Panc1 (cell line): Measurements from ENCODE around the gene OSBPL1A. TPM values are rescaled to one million over a fixed set of nuclear protein-coding genes. Genes with fewer than 3 reads are reported as not detected.

Source experiments
- ATAC-seq: fragments of 200-7000 bp; cut with Tn5 transposase; 2 replicates; pipeline ENCODE4 v1.9.1; 2020; ENCODE audit warnings: mild to moderate bottlenecking, moderate library complexity
- BruUV-seq: library from RNA; stranded (reverse); fragments of 400-500 nt; replicated peaks from 2 replicates; lab custom pipeline; 2021; lab: Mats Ljungman, UMichigan
- CTCF ChIA-PET: fragments of 300-600 bp; sonication (Branson Sonifier 250); formaldehyde crosslinking; loops from one replicate; lab custom pipeline; 2022; ENCODE audit warnings: antibody characterized with exemption; lab: Charles Lee
- POLR2A ChIA-PET: fragments of 300-600 bp; sonication (Branson Sonifier 250); formaldehyde crosslinking; loops from one replicate; lab custom pipeline; 2022; ENCODE audit warnings: antibody characterized with exemption; lab: Charles Lee
- DNase-seq: peaks from one replicate; pipeline ENCODE4 v3.0.0-alpha.2; 2010; ENCODE audit warnings: low read depth, low spot score
- H3K27ac ChIP-seq: 2 replicates; pipeline ENCODE4 v1.5.1; 2011; ENCODE audit warnings: mild to moderate bottlenecking, low read length, inconsistent platforms
- H3K27me3 ChIP-seq: fragments of 200-500 bp; sonication (Bioruptor generic); 2 replicates; pipeline ENCODE4 v1.6.0; 2014; ENCODE audit warnings: low read length, inconsistent platforms; ENCODE audit not compliant: control insufficient read depth, insufficient read depth
- H3K36me3 ChIP-seq: fragments of 200-500 bp; sonication (Bioruptor generic); 2 replicates; pipeline ENCODE4 v1.5.1; 2014; ENCODE audit warnings: inconsistent platforms, mild to moderate bottlenecking, low read length, moderate library complexity; ENCODE audit not compliant: control insufficient read depth, insufficient read depth
- H3K4me1 ChIP-seq: 2 replicates; pipeline ENCODE4 v1.5.1; 2011; ENCODE audit warnings: inconsistent platforms, mild to moderate bottlenecking, low read length, moderate library complexity; ENCODE audit not compliant: control insufficient read depth, insufficient read depth
- H3K4me3 ChIP-seq, 2 experiments: 2 replicates each; pipeline ENCODE4 v1.5.1; 2011 to 2012; ENCODE audit warnings: low read depth in 2 of 2, low read length in 2 of 2, mild to moderate bottlenecking in 2 of 2, inconsistent platforms in 1 of 2, moderate library complexity in 1 of 2
- H3K9me3 ChIP-seq: fragments of 200-500 bp; sonication (Bioruptor generic); 2 replicates; pipeline ENCODE4 v1.5.1; 2014; ENCODE audit warnings: low read depth, mild to moderate bottlenecking, inconsistent platforms, low read length, moderate library complexity; ENCODE audit not compliant: control insufficient read depth, insufficient read depth
- POLR2AphosphoS5 ChIP-seq: IDR thresholded peaks from 2 replicates; pipeline ENCODE4 v1.6.1; 2012; ENCODE audit warnings: mild to moderate bottlenecking, low read depth, low read length, moderate library complexity
- SIN3A ChIP-seq: IDR thresholded peaks from 2 replicates; pipeline ENCODE4 v1.6.1; 2012; ENCODE audit warnings: low read depth, mild to moderate bottlenecking, low read length, moderate library complexity, borderline replicate concordance; ENCODE audit not compliant: insufficient read depth
- TCF7L2 ChIP-seq: IDR thresholded peaks from 2 replicates; pipeline ENCODE4 v1.6.1; 2011; ENCODE audit warnings: mild to moderate bottlenecking, low read depth, low read length, inconsistent platforms
- in situ Hi-C: cut with HindIII; loops from 2 replicates; pipeline ENCODE4 v1.10.0; 2016; ENCODE audit warnings: low sequenced_read_pairs, low pct_unique_long_range_greater_than_20kb
- intact Hi-C: fragments of 100-400 bp; cut with micrococcal nuclease; formaldehyde crosslinking; loops from one replicate; pipeline ENCODE4 v1.10.0; 2022; ENCODE audit not compliant: unreplicated experiment
- total RNA-seq: library from RNA; stranded (reverse); gene quantifications from one replicate; pipeline ENCODE4 v1.2.1, GENCODE V29; 2021; ENCODE audit not compliant: unreplicated experiment
- TF ChIP-seq, protein P1 (sequence below): fragments of 450-650 bp; IDR thresholded peaks from 2 replicates; pipeline ENCODE4 v1.5.1; 2017; ENCODE audit warnings: mild to moderate bottlenecking
- TF ChIP-seq, protein P2 (sequence below), 2 experiments: IDR thresholded peaks; 2 replicates each; pipeline ENCODE4 v1.6.1; 2011 to 2012; ENCODE audit warnings: low read depth in 2 of 2, control low read depth in 1 of 2, low read length in 1 of 2, mild to moderate bottlenecking in 1 of 2, moderate library complexity in 1 of 2; ENCODE audit not compliant: insufficient read depth in 1 of 2

Gene OSBPL1A
- total RNA-seq, 1 experiment from 2014 or later = 50.5 TPM

DNA sequence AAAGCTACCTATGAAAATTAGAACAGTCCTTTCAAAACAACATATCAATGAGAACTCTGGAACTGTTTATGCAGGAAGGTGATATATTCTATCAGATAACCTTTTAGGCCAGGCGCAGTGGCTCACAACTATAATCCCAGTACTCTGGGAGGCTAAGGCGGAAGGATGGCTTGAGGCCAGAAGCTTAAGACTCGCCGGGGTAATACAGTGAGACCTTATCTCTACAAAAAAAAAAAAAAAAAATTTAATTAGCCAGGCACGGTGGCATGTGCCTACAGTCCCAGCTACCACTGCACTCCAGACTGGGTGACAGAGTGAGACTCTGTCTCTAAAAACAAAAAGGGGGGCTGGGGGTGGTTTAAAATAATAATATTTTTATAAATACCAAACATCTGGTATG is 77.9 kb downstream of the OSBPL1A start:
- Histone ChIP-seq H3K27me3 (no peaks in the 10 kb centered on the region), H3K4me1 (no peaks in the 10 kb centered on the region), H3K4me3 (no peak overlapping the region), H3K36me3 (no peaks in the 10 kb centered on the region), H3K27ac (no peak overlapping the region), H3K9me3 (no peaks in the 10 kb centered on the region)
- no peak for ATAC-seq
- POLR2A ChIA-PET = interaction anchor here (0.6 kb wide), 1 partner anchor 222 kb away, joined by 3 read pairs; no protein-coding TSS in a partner anchor
- no TSS peak for BruUV-seq
- TF ChIP-seq TCF7L2 (no peak), POLR2AphosphoS5 (no peak), SIN3A (no peak)
- TF ChIP-seq, protein P1, sequence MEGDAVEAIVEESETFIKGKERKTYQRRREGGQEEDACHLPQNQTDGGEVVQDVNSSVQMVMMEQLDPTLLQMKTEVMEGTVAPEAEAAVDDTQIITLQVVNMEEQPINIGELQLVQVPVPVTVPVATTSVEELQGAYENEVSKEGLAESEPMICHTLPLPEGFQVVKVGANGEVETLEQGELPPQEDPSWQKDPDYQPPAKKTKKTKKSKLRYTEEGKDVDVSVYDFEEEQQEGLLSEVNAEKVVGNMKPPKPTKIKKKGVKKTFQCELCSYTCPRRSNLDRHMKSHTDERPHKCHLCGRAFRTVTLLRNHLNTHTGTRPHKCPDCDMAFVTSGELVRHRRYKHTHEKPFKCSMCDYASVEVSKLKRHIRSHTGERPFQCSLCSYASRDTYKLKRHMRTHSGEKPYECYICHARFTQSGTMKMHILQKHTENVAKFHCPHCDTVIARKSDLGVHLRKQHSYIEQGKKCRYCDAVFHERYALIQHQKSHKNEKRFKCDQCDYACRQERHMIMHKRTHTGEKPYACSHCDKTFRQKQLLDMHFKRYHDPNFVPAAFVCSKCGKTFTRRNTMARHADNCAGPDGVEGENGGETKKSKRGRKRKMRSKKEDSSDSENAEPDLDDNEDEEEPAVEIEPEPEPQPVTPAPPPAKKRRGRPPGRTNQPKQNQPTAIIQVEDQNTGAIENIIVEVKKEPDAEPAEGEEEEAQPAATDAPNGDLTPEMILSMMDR = no peak
- TF ChIP-seq, protein P2, sequence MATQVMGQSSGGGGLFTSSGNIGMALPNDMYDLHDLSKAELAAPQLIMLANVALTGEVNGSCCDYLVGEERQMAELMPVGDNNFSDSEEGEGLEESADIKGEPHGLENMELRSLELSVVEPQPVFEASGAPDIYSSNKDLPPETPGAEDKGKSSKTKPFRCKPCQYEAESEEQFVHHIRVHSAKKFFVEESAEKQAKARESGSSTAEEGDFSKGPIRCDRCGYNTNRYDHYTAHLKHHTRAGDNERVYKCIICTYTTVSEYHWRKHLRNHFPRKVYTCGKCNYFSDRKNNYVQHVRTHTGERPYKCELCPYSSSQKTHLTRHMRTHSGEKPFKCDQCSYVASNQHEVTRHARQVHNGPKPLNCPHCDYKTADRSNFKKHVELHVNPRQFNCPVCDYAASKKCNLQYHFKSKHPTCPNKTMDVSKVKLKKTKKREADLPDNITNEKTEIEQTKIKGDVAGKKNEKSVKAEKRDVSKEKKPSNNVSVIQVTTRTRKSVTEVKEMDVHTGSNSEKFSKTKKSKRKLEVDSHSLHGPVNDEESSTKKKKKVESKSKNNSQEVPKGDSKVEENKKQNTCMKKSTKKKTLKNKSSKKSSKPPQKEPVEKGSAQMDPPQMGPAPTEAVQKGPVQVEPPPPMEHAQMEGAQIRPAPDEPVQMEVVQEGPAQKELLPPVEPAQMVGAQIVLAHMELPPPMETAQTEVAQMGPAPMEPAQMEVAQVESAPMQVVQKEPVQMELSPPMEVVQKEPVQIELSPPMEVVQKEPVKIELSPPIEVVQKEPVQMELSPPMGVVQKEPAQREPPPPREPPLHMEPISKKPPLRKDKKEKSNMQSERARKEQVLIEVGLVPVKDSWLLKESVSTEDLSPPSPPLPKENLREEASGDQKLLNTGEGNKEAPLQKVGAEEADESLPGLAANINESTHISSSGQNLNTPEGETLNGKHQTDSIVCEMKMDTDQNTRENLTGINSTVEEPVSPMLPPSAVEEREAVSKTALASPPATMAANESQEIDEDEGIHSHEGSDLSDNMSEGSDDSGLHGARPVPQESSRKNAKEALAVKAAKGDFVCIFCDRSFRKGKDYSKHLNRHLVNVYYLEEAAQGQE (IDR thresholded peaks at IDR 0.05; ENCODE audit: insufficient read depth in 1 of 2, low read depth in 2 of 2, low read length in 1 of 2) = no peak
- in situ Hi-C loops (no loop called here), intact Hi-C loops (no loop called here)
- CTCF ChIA-PET = interaction anchor here (0.6 kb wide), 1 partner anchor 143 kb away, joined by 3 read pairs; no protein-coding TSS in a partner anchor
- no peak for DNase-seq

DNA sequence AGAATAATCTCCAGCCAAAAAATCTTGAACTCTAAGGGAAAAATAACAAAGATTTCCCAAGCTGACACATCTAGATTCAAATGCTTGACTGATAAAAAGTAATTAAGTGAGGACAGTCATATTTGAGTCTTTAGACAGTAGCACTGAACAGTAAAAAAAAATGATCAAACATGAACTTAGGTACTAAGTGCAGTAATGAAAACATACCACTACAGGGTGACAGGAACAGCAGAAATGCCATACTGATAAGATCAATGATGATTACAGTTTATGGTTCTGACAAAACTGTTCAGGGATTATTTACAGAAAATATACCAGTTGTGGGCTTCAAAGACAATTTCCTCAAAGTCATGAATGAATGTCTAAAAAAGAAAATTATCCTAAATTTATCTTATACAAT is 80.3 kb downstream of the OSBPL1A start:
- Histone ChIP-seq H3K36me3 (no peaks in the 10 kb centered on the region), H3K27me3 (no peaks in the 10 kb centered on the region), H3K4me1 (no peaks in the 10 kb centered on the region), H3K27ac (no peak overlapping the region), H3K4me3 (no peak overlapping the region), H3K9me3 (no peaks in the 10 kb centered on the region)
- in situ Hi-C loops (no loop called here), intact Hi-C loops (no loop called here)
- TF ChIP-seq SIN3A (no peak), TCF7L2 (no peak)
- ATAC-seq = no peak
- ChIA-PET CTCF (no interaction called here), POLR2A (no interaction called here)
- no TSS peak for BruUV-seq
- DNase-seq = no peak

DNA sequence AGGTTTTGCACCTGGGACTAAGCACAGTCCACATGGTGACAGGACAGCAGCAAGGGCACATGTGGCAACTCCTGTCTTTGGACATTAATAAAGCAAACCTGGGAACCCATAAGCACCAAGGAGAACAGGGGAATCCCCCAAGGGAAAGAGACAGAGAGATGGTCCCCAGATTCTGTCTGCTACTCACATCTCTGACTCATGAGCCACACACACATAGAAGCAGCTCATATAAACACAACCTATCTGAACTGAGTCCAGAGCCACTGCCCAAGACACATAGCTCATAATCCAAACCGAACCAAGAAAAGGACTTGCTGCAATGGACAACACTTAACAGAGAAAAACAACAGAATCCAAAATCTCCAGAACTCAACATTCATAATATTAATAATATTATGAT is 82.5 kb downstream of the OSBPL1A start:
- in situ Hi-C loops (no loop called here), intact Hi-C loops (no loop called here)
- TF ChIP-seq SIN3A = no peak
- TF ChIP-seq, protein P2 (IDR thresholded peaks at IDR 0.05; ENCODE audit: insufficient read depth in 1 of 2, low read depth in 2 of 2, low read length in 1 of 2) = no peak
- no peak for TF ChIP-seq POLR2AphosphoS5
- TF ChIP-seq TCF7L2 = no peak
- TF ChIP-seq, protein P1 = no peak
- H3K36me3 ChIP-seq = no peaks in the 10 kb centered on the region
- CTCF ChIA-PET = no interaction called here
- H3K27me3 ChIP-seq = no peaks in the 10 kb centered on the region
- no TSS peak for BruUV-seq
- no peak overlapping the region for H3K4me3 ChIP-seq
- ATAC-seq = no peak
- no peaks in the 10 kb centered on the region for H3K9me3 ChIP-seq
- no peak overlapping the region for H3K27ac ChIP-seq
- no peaks in the 10 kb centered on the region for H3K4me1 ChIP-seq
- no peak for DNase-seq
- POLR2A ChIA-PET = no interaction called here
